ENCODE measurements around the gene ZBP1. TPM values are rescaled to one million over a fixed set of nuclear protein-coding genes. Genes with fewer than 3 reads are reported as not detected.

ZBP1 gene
- total RNA-seq, 1 experiment from 2014 or later: not detected

DNA sequence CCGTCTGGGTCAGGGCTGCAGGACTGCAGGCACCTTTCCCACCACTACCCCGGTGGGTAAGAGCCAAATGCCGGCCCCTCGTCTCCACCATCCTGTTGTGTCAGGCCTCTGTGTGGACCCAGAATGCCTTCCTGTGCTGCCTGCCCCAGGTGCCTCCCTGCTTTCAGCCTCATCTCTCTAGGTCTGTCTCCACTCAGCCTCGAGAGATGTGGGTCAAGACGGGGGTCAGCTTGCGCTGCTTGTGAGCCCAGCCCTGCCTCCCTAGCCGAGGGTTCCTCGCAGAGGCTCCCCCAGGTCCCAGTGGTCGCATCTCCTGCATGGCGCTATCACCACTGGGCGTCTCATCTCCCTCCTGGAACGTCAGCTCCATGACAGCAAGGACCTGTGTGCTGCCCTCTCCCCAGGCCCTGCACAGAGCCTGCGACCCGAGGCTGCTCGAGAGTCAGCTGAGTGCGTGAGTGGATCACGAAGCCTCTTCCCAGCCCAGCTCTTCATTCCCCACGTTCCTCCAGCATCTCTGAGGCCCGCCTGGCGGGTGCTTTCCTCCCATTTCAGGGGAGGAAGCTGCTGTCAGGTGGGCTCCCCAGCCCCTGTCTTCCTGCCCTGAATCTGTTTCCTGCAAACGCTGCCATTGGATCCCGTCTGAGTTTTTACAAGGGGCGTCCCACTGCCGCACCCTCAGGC is 38.7 kb upstream of the ZBP1 start:
- no peak for DNase-seq (ENCODE audit: extremely low read depth, low read depth)

DNA sequence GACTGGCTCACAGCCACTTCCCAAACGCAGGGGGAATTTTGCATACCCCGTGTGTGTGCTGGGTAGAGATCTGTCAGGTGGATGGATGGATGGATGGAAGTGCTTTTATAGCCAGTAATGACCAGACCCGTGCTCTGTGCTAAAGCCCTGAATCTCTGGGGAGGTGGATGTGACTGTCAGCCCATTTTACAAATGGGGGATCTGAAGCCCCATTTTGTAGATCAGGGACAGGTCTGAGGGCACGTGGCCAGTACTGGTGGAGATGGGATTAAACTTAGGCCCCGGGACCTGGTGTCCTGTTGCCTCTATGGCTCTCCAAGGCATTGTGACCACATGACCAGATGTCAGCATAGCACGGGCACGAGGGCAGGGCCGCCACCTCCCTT is 38.2 kb upstream of the ZBP1 start:
- no peak for DNase-seq (ENCODE audit: extremely low read depth, low read depth)

DNA sequence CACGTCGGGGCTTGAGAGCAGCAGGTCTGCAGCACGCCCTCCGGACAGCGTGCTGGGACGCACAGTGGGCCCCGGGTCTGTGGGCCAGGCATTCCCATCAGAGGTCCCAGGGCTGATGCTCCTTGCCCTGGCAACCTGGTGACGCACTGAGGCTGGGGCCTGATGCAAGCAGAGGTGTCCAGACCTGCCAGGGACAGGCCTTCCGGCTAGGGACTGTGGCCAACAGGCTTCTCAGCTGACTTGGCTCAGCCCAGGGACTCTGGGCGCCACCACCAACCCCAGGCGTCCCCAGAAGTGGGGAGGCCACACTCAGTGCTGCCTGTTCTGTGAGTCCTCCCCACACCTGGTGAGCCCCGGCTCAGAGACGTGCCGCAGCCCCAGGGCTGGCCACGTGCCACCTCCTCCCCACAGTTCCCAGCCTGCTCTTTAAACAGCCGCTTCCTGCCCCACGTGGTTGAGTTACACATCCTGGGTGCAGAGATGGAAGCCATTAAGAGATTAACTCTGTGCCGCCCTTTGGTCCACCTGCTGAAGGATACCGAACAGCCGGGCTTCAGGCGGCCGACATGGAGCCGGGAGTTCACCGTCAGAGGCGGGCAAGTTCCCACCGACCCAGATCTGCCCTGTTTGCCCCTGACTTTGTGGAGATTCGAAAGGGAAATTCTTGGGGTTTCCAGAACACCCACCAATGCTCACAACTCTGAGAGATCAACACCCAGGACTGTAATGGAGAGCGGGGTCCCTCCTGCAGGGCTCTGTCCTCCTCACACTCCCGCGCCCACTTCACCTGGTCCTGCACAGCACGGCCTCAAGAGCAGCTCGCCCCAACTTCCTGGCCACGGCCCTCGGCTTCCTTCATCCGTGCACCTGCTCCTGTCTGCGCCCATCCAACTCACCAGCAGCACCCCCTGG is 37.6 kb upstream of the ZBP1 start:
- no peak for DNase-seq (ENCODE audit: extremely low read depth, low read depth)

DNA sequence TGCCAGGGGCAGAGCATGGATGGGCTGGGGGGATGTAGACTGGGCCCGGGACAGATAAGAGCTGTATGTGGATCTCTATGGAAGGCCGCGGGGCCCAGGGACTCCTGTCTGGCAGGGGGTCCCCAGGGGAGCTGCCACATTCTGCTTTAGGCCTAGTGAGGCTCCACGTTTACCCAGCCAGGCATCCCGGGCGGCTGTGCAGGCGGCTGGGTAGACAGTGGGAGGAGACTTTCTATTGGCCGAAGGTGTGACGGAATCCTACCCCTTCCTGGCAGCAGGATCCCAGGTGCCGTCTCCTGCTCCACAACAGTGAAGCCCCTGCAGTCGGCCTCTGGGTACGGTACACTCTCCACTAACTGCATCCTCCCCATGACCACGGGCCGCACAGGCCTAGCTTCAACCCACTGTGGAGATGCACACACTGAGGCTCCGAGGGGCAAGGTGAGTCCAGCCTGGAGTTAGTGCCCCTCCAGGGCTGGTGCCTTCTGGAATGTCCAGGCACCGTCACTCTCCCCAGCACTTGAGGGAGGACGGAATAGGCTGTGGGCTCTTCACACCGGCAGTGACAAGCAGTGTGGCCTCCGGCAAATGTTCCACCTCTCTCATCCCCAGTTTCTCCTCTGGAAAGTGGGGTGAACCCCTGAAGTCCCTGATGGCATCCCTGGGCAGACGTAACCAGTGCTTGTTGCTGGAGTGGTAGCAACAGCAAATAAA is 36.8 kb upstream of the ZBP1 start:
- DNase-seq (ENCODE audit: extremely low read depth, low read depth): no peak

DNA sequence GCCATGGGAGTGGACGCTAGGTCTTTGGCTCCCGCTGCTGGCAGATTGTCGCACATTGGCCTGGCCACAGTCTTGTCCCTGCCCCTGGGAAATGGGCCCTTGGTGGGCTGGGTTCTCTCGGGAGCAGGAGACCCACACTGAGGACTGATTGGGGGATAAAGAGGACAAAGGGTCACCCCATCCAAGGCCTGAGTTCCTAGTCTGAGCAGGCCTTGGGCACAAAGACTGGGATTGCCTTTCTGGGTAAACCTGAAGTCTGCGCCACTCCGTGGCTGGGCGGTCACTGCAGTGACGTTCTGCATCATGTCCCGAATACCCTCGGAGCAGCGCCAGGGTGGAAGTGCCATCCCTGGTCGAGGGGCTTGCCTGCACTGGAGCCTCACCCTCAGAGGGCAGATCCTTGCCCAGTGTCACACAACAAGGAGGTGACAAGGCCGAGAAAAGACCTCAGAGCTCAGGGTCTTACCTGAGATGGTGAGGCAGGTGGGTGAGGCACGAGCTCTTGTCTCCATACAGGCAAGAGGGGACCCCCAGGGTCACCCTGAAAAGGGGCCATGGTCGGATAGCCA is 36.1 kb upstream of the ZBP1 start:
- no peak for DNase-seq (ENCODE audit: extremely low read depth, low read depth)

DNA sequence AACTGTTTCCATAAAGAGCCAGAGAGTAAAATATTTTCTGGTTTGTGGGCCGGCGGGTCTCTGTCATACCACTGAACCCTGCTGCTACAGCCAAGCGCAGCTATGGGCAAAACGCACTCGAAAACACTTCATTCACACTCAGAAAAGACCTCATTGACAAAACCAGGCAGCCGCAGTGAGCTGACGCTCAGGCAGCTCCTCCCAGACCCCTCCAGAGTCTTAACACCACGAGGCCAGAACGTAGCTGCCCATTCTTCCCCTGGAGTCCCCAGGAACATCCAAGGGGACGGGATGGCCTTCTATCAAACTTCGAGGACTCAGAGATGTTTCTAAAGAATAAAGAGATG is 35.6 kb upstream of the ZBP1 start:
- no peak for DNase-seq (ENCODE audit: extremely low read depth, low read depth)

DNA sequence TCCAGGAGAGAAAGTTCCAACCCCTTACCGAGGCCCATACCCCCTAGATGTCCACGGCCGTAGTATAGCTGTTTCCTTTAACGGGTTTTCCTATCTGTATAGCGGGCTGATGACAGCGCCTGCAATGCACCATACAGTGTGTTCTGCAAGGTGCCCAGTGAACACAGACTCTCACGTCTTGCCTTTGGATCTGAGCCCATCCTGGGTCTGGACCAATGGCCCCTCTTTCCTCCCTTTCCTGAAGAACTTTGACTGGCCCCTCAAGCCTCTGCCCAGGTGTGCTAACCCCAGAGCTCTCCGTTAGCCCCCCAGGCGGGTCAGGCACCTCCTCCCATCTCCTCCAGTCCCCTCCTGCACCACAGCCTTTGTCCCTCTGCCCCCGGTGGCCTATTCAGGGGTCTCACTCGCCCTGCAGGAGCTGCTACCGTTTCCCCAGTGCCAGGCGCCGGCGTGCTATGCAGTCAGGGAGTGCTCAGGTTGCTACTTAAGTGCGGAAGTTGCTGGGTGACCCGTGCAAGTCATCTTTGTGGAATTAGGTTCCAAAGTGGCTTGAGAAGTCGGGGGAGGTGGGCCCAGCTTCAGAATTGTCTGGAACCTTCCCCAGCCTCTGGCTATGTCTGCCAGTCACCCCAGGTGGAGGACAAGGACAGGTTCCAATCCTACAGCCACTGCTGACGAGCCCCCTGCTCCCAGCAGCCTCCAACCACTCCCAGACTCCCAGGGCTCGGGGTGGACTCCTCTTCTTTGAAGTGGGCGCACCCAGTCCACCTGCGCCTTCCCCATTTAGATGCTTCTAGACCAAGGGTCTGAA is 35.0 kb upstream of the ZBP1 start:
- no peak for DNase-seq (ENCODE audit: extremely low read depth, low read depth)

DNA sequence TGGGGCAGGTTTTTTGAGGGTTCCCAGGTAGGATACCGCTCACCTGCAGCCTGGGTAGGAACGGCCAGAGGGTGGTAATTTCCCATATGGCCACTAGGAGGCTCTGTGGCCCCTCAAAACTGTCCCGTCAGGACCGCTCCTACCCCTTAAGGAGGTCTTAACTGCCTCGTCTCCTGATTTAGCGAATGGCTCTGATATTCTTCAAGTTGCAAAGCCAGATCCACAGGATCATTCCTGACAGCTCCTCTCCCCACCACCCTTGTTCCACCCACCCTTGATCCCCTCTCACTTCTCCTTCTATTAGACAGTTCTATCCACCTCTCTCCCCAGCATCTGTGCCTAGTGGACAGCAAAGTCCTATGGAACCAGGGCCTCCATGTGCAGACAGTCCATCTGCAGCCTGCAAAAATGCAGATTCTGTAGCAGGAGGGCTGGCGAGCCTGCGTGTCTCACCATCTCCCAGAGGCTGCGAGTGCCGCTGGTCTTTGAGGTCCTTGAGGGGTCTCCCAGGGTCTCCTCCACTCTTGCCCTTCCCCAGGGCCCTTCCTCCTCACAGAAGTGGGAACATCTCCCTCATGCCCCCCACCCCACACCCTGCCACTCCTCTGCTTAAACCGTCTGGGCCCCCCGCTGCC is 34.3 kb upstream of the ZBP1 start:
- peak; percentile 53 for DNase-seq (ENCODE audit: extremely low read depth, low read depth)

DNA sequence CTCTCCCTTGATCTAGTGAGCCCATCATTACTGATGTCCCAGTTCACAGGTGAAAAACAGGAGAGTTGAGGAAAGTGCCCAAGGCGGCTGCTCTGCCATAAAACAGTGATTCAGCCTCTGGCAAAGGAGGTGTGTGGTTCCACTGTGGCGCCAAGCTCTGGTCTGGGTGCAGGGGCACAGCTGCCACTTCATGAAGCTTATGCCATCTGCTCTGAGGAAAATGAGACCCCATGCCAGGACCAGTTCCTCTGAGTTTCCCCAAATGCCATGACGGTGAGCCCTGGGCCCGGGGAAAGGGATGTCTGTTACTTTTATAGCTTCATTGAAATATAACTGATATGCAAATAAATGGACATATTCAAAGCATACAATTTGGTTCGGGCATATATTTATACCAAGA is 33.7 kb upstream of the ZBP1 start:
- no peak for DNase-seq (ENCODE audit: extremely low read depth, low read depth)

DNA sequence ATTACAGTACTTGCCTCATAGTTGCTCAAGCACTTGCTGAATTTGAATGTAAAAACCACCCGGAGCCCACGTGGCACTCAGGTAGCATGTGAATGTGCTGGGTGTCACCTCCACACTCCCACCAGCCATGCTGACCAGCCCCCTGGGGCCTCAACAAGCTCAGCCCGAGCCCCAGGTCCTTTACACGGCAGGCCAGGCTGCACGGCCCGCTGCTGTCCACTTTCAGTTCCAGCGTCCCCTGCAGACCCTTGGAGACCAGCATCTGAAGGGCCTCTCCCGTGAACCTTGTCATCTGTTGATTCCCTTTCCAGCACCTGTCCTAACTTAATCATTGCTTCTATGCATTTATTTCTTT is 33.3 kb upstream of the ZBP1 start:
- DNase-seq (ENCODE audit: extremely low read depth, low read depth): no peak

DNA sequence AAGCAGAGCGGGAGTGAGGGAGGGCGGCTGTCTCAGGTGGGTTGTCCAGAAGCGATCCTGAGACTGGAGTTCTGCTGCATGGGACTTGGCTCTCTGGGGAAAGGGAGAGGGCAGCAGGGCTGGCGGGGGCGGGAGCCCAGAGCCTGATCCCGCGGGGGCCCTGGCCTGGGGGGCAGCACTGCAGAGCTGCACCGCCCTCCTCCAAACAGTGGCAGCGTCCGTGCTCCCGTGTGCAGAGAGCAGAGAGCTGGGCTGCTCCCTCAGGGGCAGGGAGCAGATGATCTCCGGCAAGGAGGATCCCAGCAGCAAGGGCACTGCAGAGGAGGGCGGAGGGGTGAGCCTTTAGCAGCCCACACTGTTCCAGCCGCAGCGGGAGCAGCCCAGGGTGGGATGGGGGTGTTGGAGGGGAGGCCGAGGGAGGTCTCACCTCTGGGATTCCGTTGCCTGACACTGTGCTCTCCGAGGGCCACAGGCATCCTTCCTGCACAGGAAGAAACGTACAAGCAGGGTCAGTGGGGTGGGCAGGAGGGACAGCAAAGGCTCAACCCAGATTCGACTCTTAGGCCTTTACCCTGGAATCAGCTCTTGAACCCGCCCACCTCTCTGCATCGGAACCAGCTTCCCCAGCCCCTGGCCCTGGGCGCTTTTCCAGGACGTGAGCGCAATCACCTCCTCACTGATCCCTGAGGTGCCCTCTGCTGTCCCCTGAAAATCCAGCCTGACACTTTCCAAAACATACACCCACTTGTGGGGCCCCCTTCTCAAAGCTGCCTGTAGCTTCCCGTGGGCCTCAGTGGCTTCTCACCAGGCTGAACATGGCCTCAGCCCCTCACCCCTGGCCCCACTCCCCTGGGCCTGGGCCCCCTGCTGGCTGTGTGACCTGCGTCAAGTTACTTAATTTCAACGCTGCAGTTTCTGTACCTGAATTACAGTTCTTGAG is 32.6 kb upstream of the ZBP1 start:
- DNase-seq (ENCODE audit: extremely low read depth, low read depth): no peak

DNA sequence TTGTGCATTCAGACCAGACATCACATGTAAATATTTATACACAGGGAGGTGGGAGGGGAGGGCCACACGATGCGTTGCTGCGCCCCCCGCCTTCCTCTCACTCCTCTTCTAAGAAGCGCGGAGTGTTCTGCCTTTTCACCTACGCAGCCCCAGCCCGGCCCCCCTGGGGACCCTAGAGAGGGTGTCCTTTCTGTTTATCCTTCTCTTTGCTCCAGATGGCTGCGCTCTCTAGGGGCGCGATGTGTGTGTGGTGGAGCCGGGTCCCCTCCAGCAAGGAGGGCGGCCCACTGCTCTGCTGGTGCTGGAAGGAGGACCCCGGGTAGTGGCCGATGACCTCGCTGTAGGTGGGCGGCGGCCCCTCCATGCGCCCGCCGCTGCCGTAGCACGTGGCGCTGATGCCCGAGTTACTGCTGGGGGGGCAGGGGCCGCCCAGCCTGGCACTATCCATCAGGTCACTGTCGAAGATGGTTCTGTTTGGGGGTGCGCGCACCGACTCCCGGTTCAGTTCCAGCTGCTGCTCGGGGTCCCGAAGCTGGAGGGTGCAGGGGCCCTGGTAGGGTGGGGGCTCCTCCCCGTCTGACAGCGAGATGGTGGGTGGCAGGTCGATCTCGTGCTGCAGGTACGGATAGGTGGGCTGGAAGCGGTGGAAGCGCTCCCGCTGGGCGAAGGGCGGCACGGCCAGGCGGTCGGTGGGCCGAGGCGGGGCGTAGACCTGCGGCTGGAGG is 31.8 kb upstream of the ZBP1 start:
- DNase-seq (ENCODE audit: extremely low read depth, low read depth): no peak

DNA sequence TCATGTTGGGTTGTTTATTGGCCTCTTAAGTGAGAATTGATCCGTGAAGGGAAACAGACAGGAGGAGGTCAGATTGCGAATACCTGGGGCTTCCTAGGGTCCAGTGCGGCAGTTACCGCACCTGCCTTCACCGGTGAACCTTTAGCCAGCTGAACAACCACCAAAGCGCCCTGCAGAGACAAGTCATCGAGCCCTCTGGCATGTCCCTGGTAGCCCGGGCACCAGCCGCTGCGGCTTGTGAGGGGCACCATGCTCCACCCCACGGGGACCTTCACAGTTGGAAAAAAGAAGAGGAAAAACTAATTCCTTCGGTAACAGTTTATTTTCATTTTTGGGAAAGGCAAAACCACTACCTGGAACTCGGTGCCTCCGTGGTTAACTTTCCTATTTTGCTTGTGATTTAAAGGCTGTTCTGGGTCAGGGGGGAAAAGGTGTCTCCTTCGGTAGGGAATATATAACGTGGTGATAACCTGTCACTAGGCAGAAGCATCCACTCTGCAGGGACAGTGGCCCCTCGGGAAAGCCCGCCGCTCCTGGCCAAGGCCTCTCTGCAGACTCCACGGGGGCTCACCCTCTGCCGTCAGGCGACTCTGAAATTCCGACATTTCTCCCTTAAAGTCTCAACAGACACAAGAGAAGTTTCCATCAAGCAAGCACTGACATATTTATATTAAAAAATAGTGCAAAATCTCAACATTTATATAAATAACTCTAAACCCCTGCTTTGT is 30.7 kb upstream of the ZBP1 start:
- no peak for DNase-seq (ENCODE audit: extremely low read depth, low read depth)

DNA sequence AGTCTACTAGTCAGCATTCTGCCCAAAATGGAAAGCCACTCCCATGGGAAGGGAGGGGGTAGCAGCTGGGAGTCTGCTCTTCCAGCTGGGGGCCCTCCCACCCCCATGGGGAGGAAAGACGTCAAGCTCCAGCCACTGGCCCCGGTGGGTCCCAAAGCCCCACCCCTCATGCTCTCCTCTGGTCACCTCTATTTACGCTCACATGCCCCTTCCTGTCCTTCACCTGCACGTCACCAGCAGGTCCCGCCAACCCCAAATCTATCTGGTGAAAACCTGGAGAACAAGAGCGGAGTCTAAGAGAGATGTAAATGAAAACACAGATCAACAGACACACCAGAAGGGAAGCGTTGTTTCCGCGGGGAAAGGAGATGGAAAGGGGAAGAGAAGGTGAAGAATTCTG is 30.0 kb upstream of the ZBP1 start:
- DNase-seq (ENCODE audit: extremely low read depth, low read depth): no peak

DNA sequence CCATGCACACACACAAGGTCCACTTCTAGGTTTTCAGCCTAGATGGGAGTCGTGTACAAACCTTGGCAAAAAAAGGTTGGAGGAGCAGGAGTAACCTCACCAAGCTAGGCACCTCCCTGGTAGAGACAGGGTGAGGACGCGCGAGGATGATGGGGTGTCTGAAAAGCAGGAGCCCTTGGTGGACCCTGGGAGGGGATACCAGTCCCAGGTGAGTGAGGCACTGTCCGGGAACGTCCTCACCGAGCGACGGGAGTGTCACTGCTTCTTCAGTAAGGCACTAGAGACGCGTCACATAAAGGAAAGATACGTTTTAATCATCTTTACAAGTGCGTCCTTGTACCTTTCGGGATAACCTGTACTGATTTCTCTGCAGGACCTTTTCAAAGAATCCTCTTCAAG is 29.4 kb upstream of the ZBP1 start:
- no peak for DNase-seq (ENCODE audit: extremely low read depth, low read depth)

DNA sequence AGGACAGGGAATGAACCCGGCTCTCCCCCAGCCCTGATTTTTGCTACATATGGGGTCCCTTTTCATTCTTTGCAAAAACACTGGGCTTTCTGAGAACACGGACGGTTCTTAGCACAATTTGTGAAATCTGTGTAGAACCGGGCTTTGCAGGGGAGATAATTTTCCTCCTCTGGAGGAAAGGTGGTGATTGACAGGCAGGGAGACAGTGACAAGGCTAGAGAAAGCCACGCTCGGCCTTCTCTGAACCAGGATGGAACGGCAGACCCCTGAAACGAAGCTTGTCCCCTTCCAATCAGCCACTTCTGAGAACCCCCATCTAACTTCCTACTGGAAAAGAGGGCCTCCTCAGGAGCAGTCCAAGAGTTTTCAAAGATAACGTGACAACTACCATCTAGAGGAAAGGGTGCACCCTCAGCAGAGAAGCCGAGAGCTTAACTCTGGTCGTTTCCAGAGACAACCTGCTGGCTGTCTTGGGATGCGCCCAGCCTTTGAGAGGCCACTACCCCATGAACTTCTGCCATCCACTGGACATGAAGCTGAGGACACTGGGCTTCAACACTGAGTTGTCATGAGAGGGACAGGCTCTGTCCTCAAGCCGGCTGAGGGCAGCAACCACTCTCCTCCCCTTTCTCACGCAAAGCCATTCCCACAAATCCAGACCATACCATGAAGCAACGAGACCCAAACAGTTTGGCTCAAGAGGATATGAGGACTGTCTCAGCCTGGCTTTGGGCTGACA is 28.8 kb upstream of the ZBP1 start:
- DNase-seq (ENCODE audit: extremely low read depth, low read depth): no peak

All from NCI-H460 (cell line).